Fibroblast of skin of left quadriceps (primary cell): Measurements from ENCODE around the gene BIN1.
A peak's percentile ranks its signal among the peaks of the same experiment; 100 is the strongest.

Source experiments
- DNase-seq, 2 experiments: peaks; one replicate each; pipeline ENCODE4 v3.0.0-alpha.2; 2013; ENCODE audit warnings: low read depth in 2 of 2

Gene BIN1

DNA sequence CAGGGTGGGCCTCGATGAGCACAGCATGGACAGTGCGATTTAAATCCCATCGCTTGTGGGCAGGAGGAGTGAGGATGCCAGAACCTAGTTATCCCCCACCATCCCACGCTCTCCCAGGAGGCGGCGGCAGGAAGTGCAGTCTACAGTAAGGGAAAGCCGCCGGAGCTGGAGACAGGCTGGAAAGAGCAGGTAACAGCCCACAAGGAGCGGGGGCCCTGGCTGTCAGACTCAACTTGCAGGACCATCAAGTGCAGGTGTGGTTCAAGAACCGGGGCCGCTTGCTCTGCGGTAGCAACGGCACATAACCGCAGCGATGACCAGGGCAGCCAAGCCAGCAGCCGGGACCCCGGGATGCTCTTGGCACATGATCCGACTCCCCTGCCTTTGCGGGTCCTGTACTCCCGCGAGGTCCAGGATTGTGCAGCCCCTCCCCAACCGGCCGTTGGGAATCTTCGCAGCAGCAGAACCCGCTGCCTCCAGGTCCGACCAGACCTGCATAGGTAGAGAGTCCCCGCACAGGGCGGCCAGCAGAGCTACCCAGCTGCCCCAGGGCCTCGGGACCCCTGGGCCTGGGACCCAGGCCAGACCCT is 82.1 kb downstream of the BIN1 start:
- no peak for DNase-seq

GRCh38 chr2:127023504-127023903 is 83.5 kb downstream of the BIN1 start:
- DNase-seq = no peak

DNA sequence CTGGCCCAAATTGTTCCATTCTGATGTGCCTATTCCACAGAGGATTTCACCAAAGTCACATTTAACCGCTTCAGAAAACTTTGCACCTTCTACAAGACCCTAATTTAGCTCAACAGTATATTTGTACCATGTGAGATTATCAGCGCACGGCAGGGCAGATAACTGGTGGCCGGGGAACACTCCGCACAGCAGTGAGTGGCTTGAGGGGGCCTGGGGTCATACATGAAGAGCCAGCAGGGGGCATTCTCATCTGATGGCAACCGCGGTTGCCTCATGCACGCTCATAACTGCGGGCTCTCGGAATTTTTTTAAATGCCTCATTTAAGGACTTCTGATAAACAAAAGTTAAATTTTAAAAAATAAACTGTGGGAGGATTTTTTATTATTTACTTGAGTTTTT is 84.1 kb downstream of the BIN1 start:
- no peak for DNase-seq

DNA sequence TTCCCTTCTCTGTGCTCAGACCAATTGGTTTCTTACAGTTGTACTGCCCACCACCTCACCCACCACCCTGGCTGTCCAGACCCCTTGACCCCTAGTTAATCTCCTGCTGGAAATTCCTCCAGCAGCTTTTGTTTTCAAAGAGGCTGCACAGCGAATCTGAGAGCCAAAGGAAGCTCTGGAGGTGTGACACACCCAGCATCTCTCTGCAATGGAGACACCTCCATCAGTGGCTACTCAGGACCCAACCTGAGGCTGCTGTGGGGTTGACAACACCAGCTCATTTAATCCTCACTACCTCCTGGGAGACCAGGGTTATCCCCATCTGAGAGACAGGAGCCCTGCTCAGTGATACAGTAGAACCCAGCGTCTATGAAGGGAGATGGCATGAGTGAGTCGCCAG is 86.4 kb downstream of the BIN1 start:
- no peak for DNase-seq

- DNase-seq = no peak
These were observed 89.4 kb downstream of the BIN1 start for GRCh38 chr2:127017548-127017947.

- DNase-seq = no peak
These were observed 90.6 kb downstream of the BIN1 start for GRCh38 chr2:127016329-127016728.

DNA sequence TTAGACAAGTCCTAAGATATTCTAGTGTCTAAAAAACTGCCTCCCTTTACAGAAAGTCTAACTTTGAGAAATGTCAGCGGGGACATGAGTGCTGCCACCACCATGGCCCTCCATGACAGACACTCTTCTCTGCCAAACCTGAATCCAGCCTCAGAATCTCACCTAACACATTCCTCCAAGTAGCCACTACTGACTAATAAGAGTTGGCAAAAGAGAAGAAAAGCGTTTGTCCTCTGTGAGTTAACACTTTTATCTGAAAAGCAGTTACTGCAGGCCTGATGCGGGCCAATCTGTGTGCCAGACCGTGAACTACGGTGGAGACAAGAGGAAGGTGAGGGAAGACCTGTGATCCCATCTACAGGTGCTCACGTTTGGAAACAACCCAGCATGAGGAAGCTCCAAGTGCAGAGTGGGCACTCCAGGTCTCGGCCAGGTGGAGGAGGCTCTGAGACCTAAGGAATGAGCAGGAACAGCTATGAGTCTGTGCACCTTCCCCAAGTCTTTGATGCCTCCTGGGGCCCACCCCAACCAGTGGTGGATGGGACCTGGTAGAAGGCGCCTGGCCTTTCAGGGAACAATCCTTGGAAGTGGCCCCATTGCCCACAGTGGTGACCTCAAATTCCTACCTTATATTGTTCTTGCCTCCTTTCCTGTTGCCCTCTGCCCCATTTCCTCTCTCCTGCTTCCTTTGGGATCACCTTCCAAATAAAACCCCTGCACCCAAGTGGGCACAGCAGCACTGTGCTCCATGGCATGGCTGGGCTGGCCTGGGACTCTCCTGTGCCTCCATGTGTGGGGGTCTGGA is 91.6 kb downstream of the BIN1 start:
- no peak for DNase-seq

GRCh38 chr2:127014630-127015029 is 92.3 kb downstream of the BIN1 start:
- peak; percentile 70 to 71 for DNase-seq

- DNase-seq = no peak
These were observed 92.7 kb downstream of the BIN1 start for GRCh38 chr2:127014224-127014623.

DNA sequence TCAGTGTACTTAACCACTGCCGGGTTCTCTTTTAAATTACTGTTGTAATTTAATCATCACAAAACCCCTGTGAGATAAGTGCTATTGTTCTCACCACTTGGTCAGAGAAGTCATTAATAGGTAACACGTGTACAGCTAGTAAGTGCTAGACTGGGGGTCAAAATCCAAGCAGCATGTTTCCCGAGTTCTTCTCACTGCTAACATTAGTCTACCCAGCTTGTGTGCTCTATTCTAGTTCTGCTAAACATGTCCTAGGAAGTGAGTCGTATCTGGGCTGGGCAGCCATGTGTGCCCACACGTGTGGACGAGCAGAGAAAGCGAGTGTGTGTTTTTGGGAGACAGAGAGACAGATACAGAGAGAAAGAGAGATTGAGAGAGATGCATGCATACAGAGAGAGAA is 94.1 kb downstream of the BIN1 start:
- DNase-seq = no peak

DNA sequence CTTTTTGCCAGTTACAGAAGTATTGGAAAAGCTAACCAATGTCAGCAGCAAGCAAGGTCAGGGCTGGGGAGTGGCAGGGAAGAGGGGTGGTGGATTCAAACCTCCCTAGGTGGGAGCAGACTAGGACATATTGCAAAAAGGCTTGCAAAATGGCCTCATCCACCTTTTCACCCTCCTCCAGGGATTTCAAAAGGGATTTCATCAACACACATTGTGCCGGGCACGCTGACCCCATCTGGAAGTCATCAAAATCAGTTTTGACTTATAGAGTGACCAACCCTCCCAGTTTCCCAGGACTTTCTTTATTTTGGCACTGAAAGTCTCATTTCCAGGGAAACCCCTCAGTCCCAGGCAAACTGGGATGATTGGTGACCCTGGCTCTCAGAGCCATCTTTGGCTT is 94.7 kb downstream of the BIN1 start:
- DNase-seq = no peak

DNA sequence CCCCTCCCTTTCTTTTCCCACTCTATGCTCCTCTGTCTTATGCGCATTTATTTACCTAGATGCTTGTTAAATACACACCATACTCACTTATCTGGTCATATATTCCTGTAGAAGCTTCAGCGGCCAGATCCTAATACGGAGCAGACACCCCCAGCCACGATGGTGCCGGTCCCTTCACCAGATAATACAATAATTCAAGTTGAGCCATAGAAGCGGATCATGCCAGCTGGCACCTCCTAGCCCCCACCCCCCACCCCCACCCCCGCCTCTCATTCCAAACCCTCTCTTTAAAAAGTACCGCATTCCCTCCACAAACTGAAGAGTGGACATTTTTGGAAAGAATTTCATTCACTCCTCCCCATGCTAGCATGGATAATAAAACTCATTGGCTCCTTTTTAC is 95.2 kb downstream of the BIN1 start:
- no peak for DNase-seq

- DNase-seq = no peak
These were observed 95.7 kb downstream of the BIN1 start for GRCh38 chr2:127011231-127011661.

GRCh38 chr2:127008265-127009015 is 98.5 kb downstream of the BIN1 start:
- DNase-seq = no peak

GRCh38 chr2:127007652-127008051 is 99.3 kb downstream of the BIN1 start:
- DNase-seq = peak; percentile 37 to 44

DNA sequence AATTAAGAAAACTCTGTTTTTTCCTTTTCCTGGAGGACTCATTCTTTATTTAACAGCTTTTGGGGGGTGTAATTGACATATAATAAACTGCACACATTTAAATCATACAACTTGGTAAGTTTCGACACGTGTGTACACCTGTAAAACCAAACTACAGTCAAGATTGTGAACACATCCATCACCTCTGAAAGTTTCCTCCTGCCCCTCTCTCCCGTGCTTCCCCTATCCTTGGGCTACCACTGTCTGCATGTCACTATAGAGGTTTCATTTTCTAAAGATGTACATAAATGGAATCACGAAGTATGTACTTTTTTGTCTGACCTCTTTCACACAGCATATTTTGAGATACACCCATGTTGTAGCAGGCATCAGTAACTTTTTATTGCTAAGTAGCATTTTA is 100.0 kb downstream of the BIN1 start:
- DNase-seq = no peak

DNA sequence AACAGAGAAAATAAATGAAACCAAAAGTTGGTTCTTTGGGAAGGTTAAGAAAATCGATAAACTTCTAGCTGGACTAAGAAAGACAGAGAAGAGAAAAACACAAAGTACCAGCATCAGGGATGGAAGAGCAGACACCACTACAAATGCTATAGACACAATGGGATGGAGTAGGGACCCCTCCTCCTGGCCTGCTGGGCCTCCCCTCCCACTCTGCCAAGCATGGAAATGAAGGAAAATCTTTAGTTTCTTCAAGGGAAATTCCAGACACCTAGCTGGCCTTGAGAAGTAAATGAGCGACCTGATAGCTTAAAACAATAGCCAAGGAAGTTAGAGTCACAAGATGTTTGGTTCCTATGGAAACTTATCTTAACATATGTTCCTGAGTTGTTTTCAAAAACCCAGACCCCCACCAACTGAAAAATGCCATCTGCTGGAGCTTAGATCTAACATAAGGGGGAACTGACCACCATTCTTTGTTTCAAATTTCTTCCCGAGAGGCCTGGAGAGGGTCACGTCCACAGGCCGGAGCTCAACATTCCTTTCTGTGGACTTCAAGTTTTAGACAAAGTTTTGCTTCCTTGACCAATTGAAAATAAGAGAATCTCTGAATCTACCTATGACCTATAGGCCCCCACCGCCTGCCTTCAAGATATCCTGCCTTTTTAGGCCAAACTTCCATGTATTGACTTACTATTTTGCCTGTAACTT is 101.9 kb downstream of the BIN1 start:
- no peak for DNase-seq

GRCh38 chr2:127003070-127003800 is 103.7 kb downstream of the BIN1 start:
- DNase-seq = no peak

DNA sequence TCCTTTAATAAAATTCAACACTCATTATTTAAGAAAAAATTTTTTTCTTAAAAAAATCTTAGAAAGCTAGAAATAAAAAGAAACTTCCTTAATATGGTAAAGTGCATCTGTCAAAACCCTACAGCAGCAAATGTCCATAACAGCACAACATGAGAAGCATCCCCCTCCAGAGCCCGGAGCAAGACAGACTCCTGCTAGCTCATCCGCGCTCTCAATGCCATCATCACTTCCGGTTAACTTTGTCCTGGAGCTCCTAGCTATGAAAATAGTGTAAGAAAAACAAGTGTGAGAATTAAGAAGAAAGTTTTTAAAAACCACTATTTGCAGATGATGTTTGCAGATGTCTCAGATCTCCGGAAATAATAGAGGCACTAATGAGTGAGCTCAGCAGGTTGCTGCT is 105.2 kb downstream of the BIN1 start:
- DNase-seq = no peak

DNA sequence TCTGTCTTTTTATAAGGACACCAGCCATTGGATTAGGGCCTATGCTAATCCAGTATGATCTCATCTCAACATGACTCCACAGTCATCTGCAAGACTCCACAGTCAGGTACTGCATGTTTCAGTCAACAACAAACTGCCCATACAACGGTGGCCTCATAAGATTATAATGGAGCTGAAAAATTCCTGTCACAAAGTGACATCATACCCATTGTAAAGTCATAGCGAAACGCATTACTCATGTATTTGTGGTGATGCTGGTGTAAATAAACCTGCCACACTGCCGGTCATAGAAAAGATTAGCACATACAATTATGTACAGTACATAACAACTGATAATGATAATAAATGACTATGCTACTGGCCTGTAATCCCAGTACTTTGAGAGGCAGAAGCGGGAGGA is 106.0 kb downstream of the BIN1 start:
- DNase-seq = no peak

DNA sequence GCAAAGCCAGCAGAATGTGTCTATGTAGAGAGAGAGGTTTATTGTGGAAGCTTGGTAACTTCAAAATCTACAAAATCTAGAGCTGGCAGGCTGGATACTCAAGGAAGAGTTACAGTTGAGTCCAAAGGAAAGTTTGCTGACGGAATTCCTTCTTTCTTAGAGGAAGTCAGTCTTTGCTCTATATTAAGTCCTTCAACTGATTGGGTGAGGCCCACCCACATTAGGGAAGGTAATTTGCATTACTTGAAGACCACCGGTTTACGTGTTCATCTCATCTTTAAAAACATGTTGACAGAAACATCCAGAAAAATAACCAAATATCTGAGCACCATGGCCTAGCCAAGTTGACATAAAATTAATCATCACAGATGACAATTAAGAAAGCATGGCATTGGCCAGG is 106.8 kb downstream of the BIN1 start:
- DNase-seq = no peak
